PC-3 (cell line): Measurements from ENCODE around the gene NPBWR2. TPM values are rescaled to one million over a fixed set of nuclear protein-coding genes. Genes with fewer than 3 reads are reported as not detected.

Experiments
- ATAC-seq: fragments of 200-7000 bp; cut with Tn5 transposase; 2 replicates; pipeline ENCODE4 v1.9.1; 2020; ENCODE audit warnings: mild to moderate bottlenecking, moderate library complexity
- BruUV-seq: library from RNA; stranded (reverse); fragments of 400-500 nt; replicated peaks from 2 replicates; lab custom pipeline; 2021; lab: Mats Ljungman, UMichigan
- CTCF ChIA-PET: fragments of 300-600 bp; sonication (Branson Sonifier 250); formaldehyde crosslinking; loops from one replicate; lab custom pipeline; 2022; ENCODE audit warnings: antibody characterized with exemption; lab: Charles Lee
- POLR2A ChIA-PET: fragments of 300-600 bp; sonication (Branson Sonifier 250); formaldehyde crosslinking; loops from one replicate; lab custom pipeline; 2022; ENCODE audit warnings: antibody characterized with exemption; ENCODE audit not compliant: unreplicated experiment; lab: Charles Lee
- DNase-seq: peaks from one replicate; pipeline ENCODE4 v3.0.0-alpha.2; 2015
- H2AFZ ChIP-seq: fragments of 300-600 bp; sonication (generic); 2 replicates; pipeline ENCODE4 v1.6.0; 2016; ENCODE audit warnings: antibody characterized with exemption, low read length
- H3F3A ChIP-seq: fragments of 300-600 bp; sonication (generic); one replicate; pipeline ENCODE4 v1.6.0; 2017; ENCODE audit warnings: antibody characterized with exemption, low read length, control low read depth, mild to moderate bottlenecking; ENCODE audit not compliant: unreplicated experiment
- H3K27ac ChIP-seq: fragments of 300-600 bp; sonication (generic); 2 replicates; pipeline ENCODE4 v1.5.1; 2016; ENCODE audit warnings: mild to moderate bottlenecking, low read length
- H3K27me3 ChIP-seq: fragments of 300-600 bp; sonication (generic); 2 replicates; pipeline ENCODE4 v1.6.1; 2016; ENCODE audit warnings: low read length, mixed read lengths
- H3K36me3 ChIP-seq: fragments of 300-600 bp; sonication (generic); 2 replicates; pipeline ENCODE4 v1.6.1; 2016; ENCODE audit warnings: low read depth, mixed run types, low read length, mixed read lengths
- H3K4me1 ChIP-seq: fragments of 300-600 bp; sonication (generic); 2 replicates; pipeline ENCODE4 v1.5.1; 2016; ENCODE audit warnings: low read length; ENCODE audit not compliant: insufficient read depth
- H3K4me2 ChIP-seq: fragments of 300-600 bp; sonication (generic); 2 replicates; pipeline ENCODE4 v1.6.0; 2016; ENCODE audit warnings: low read length
- H3K4me3 ChIP-seq: fragments of 300-600 bp; sonication (generic); 2 replicates; pipeline ENCODE4 v1.5.1; 2016; ENCODE audit warnings: mild to moderate bottlenecking, low read length, mixed read lengths
- H3K79me2 ChIP-seq: fragments of 300-600 bp; sonication (generic); 2 replicates; pipeline ENCODE4 v1.6.1; 2017; ENCODE audit warnings: low read length, mixed read lengths
- H3K9ac ChIP-seq: fragments of 300-600 bp; sonication (generic); 2 replicates; pipeline ENCODE4 v1.6.0; 2016; ENCODE audit warnings: mild to moderate bottlenecking, low read length
- H3K9me2 ChIP-seq: fragments of 300-600 bp; sonication (generic); replicated peaks from 2 replicates; pipeline ENCODE4 v1.6.1; 2016; ENCODE audit warnings: mixed run types, low read length, mixed read lengths
- H3K9me3 ChIP-seq: fragments of 300-600 bp; sonication (generic); 2 replicates; pipeline ENCODE4 v1.6.1; 2016; ENCODE audit warnings: low read length, mixed read lengths
- H4K20me1 ChIP-seq: fragments of 300-600 bp; sonication (generic); 2 replicates; pipeline ENCODE4 v1.6.1; 2016; ENCODE audit warnings: low read length, mixed read lengths
- CTCF ChIP-seq: fragments of 300-600 bp; sonication (generic); conservative IDR thresholded peaks from 2 replicates; pipeline ENCODE4 v1.5.1; 2017; ENCODE audit warnings: antibody characterized with exemption, low read depth, mild to moderate bottlenecking, low read length
- EZH2 ChIP-seq: fragments of 300-600 bp; sonication (generic); IDR thresholded peaks from one replicate; pipeline ENCODE4 v1.6.1; 2017; ENCODE audit warnings: antibody characterized with exemption, mild to moderate bottlenecking, low read length; ENCODE audit not compliant: unreplicated experiment
- EZH2phosphoT487 ChIP-seq: fragments of 300-600 bp; sonication (generic); IDR thresholded peaks from 2 replicates; pipeline ENCODE4 v1.6.1; 2018; ENCODE audit warnings: mild to moderate bottlenecking, antibody characterized with exemption, low read length, borderline replicate concordance
- intact Hi-C: fragments of 100-400 bp; cut with micrococcal nuclease; formaldehyde crosslinking; loops from 2 replicates; pipeline ENCODE4 v1.9.0; 2023
- total RNA-seq: library from RNA; depleted of rRNA; stranded (reverse); fragments of >200 nt; gene quantifications from 2 replicates; pipeline ENCODE4 v1.2.3, GENCODE V29; 2014

The NPBWR2 gene
- total RNA-seq, 1 experiment from 2014 or later = not detected

- H3K36me3 ChIP-seq = no peaks in the 10 kb centered on the region
- H3F3A ChIP-seq = no peaks in the 10 kb centered on the region
- H3K4me3 ChIP-seq = no peak overlapping the region
- no peaks in the 10 kb centered on the region for H3K9me2 ChIP-seq
- TF ChIP-seq EZH2phosphoT487 (no peak), EZH2 (no peak), CTCF (no peak)
- no peaks in the 10 kb centered on the region for H3K4me1 ChIP-seq
- no TSS peak for BruUV-seq
- no peaks in the 10 kb centered on the region for H3K9me3 ChIP-seq
- no peak overlapping the region for H3K4me2 ChIP-seq
- ATAC-seq (no peak), DNase-seq (no peak)
- H3K27ac ChIP-seq = no peak overlapping the region
- H4K20me1 ChIP-seq = no peaks in the 10 kb centered on the region
- no peaks in the 10 kb centered on the region for H3K79me2 ChIP-seq
- CTCF ChIA-PET = no interaction called here
- H3K9ac ChIP-seq = no peak overlapping the region
- no peak overlapping the region for H2AFZ ChIP-seq
- 0 out of 2 replicates have a peak, but pooled peaks cover 7% of the 10 kb centered on the region for H3K27me3 ChIP-seq
- POLR2A ChIA-PET = no interaction called here
- intact Hi-C loops = no loop called here
Measured at GRCh38 chr20:64100946-64101688, 6.2 kb downstream of the NPBWR2 start.

GRCh38 chr20:64100566-64100888, 6.8 kb downstream of the NPBWR2 start:
- Histone ChIP-seq H3K27me3 (0 out of 2 replicates have a peak, but pooled peaks cover 7% of the 10 kb centered on the region), H2AFZ (no peak overlapping the region), H3K9me2 (no peaks in the 10 kb centered on the region), H3K4me2 (no peak overlapping the region), H3K36me3 (no peaks in the 10 kb centered on the region), H3F3A (no peaks in the 10 kb centered on the region), H3K4me1 (no peaks in the 10 kb centered on the region), H3K9me3 (no peaks in the 10 kb centered on the region), H3K9ac (no peak overlapping the region), H3K4me3 (no peak overlapping the region), H4K20me1 (no peaks in the 10 kb centered on the region), H3K27ac (no peak overlapping the region), H3K79me2 (no peaks in the 10 kb centered on the region)
- intact Hi-C loops = no loop called here
- CTCF ChIA-PET = no interaction called here
- no peak for ATAC-seq
- POLR2A ChIA-PET = no interaction called here
- no peak for TF ChIP-seq EZH2
- TF ChIP-seq CTCF = no peak
- no peak for TF ChIP-seq EZH2phosphoT487
- no peak for DNase-seq
- no TSS peak for BruUV-seq

- Histone ChIP-seq H3K9ac (no peak overlapping the region), H3F3A (no peaks in the 10 kb centered on the region), H3K27ac (no peak overlapping the region), H3K9me3 (no peaks in the 10 kb centered on the region), H3K36me3 (no peaks in the 10 kb centered on the region), H3K4me3 (no peak overlapping the region), H3K27me3 (0 out of 2 replicates have a peak, but pooled peaks cover 7% of the 10 kb centered on the region), H3K4me2 (no peak overlapping the region), H3K79me2 (no peaks in the 10 kb centered on the region), H3K4me1 (no peaks in the 10 kb centered on the region), H4K20me1 (no peaks in the 10 kb centered on the region), H2AFZ (no peak overlapping the region), H3K9me2 (no peaks in the 10 kb centered on the region)
- ChIA-PET CTCF (no interaction called here), POLR2A (no interaction called here)
- DNase-seq = no peak
- ATAC-seq = no peak
- no TSS peak for BruUV-seq
- TF ChIP-seq EZH2 = no peak
- no peak for TF ChIP-seq EZH2phosphoT487
- intact Hi-C loops = no loop called here
Measured at GRCh38 chr20:64099880-64100565, 7.3 kb downstream of the NPBWR2 start.
